ENCODE results near the gene TSPAN9. TPM values are rescaled to one million over a fixed set of nuclear protein-coding genes. Genes with fewer than 3 reads are reported as not detected.

Gene TSPAN9, protein sequence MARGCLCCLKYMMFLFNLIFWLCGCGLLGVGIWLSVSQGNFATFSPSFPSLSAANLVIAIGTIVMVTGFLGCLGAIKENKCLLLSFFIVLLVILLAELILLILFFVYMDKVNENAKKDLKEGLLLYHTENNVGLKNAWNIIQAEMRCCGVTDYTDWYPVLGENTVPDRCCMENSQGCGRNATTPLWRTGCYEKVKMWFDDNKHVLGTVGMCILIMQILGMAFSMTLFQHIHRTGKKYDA
- 49.2 to 69.9 TPM (median 61.4 TPM) in 5 replicates for total RNA-seq (2022; extraction: Qiagen RNA extraction; ENCODE audit: low read depth)

DNA sequence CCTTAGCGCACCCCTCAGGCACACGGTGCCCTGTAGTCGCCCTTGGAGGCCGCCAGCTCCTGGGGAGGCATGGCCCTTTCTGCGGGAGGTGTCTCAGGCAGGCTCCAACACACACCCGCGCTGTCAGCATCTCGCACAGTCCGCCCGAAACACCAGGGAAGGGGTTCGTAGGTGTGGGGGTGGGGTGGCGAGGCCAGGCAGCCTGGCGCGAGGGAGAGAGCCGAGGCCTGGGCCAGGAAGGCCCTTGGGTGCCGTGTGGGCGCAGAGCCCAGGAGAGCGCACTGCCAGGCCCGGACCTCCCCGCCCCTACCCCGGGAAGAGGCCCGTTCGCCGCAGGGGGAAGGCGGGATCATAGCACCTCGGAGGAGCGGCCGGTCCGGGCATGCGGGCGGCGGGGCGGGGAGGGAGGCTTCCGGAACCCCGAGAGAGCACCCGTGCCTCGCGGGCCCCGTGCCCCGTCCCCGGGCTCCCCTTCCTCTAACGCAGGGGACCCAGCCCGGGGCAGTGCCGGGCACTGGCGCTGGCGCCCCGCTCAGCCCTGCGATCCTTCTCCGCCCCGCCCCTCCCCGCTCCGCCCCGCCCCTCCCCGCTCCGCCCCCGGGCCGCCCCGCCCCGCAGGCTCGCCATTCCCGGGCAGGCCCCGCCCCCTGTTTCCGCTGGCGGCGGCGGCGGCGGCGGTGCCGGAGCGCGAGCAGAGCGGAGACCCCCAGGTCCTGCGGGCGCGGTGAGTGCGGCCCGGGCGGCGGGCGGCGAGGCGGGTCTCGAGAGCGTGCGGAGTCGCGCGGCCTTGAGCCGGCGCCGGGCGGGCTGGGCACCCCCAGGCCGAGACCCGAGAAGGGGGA, at the start of gene TSPAN9:
Gene TSPAN9, plus strand, starts transcription at position 650 of the 842 bp plus-strand sequence. CDS start 123,815 bp downstream, outside the sequence.

Other genes starting within 250 kb of the TSPAN9 start
- gene NRIP2, start 242.3 kb upstream of the TSPAN9 start, total RNA-seq (2022; extraction: Qiagen RNA extraction; ENCODE audit: low read depth) = not detected in 5 replicates
- not detected in 5 replicates for gene TEX52, start 220.3 kb upstream of the TSPAN9 start, total RNA-seq (2022; extraction: Qiagen RNA extraction; ENCODE audit: low read depth)
- 81.4 to 98.0 TPM (median 90.6 TPM) in 5 replicates for gene FOXM1, start 200.2 kb upstream of the TSPAN9 start, total RNA-seq (2022; extraction: Qiagen RNA extraction; ENCODE audit: low read depth)
- 35.9 to 44.3 TPM (median 42.5 TPM) in 5 replicates for gene RHNO1, start 200.2 kb upstream of the TSPAN9 start, total RNA-seq (2022; extraction: Qiagen RNA extraction; ENCODE audit: low read depth)
- gene TULP3, start 186.5 kb upstream of the TSPAN9 start, total RNA-seq (2022; extraction: Qiagen RNA extraction; ENCODE audit: low read depth) = 15.9 to 20.1 TPM (median 19.3 TPM) in 5 replicates
- 36.6 to 46.0 TPM (median 45.1 TPM) in 5 replicates for gene TEAD4, start 118.0 kb upstream of the TSPAN9 start, total RNA-seq (2022; extraction: Qiagen RNA extraction; ENCODE audit: low read depth)

All from A549 treated with GW870086 at 1 μM for 4 hours (cell line).